A549 (cell line): ENCODE data around the gene COPG1. TPM values are rescaled to one million over a fixed set of nuclear protein-coding genes. Genes with fewer than 3 reads are reported as not detected.

Source experiments
- ATAC-seq, 2 experiments: fragments of 200-7000 bp in 1 of 2; fragments of >200 bp in 1 of 2; cut with Nextera tagmentation in 1 of 2; cut with Tn5 transposase in 1 of 2; 3 replicates each; pipeline versions ENCODE4 v1.8.0 to v1.9.1; 2018 to 2020; ENCODE audit warnings: mild to moderate bottlenecking in 1 of 2, moderate library complexity in 1 of 2
- CTCF ChIA-PET: fragments of 300-600 bp; sonication (Branson Sonifier 250); formaldehyde crosslinking; extraction: SDS; loops from one replicate; lab custom pipeline; 2021; ENCODE audit warnings: antibody characterized with exemption, inconsistent platforms; lab: Yijun Ruan, JAX
- POLR2A ChIA-PET: fragments of 350-600 bp; formaldehyde crosslinking; extraction: SDS; loops from one replicate; lab custom pipeline; 2021; ENCODE audit warnings: antibody characterized with exemption, inconsistent platforms; lab: Yijun Ruan, JAX
- DNase-seq, 2 experiments: peaks; one replicate each; pipeline versions ENCODE4 v3.0.0 to v3.0.0-alpha.2; 2011 to 2016; ENCODE audit warnings: low read depth in 1 of 2, low spot score in 1 of 2
- FAIRE-seq: peaks from 2 replicates; lab custom pipeline; 2011; peaks lifted over from hg19 to GRCh38; lab: Jason Lieb, UNC
- H3K27ac ChIP-seq, 2 experiments: fragments of >200 bp; sonication (Bioruptor Twin); formaldehyde crosslinking; 3 replicates each; pipeline ENCODE4 v1.5.1; 2016 to 2017
- H3K4me1 ChIP-seq: fragments of >200 bp; sonication (Bioruptor Twin); formaldehyde crosslinking; 3 replicates; pipeline ENCODE4 v1.6.1; 2016
- H3K4me2 ChIP-seq: fragments of >200 bp; sonication (Bioruptor Twin); formaldehyde crosslinking; 3 replicates; pipeline ENCODE4 v1.6.1; 2016
- H3K4me3 ChIP-seq: fragments of >200 bp; sonication (Bioruptor Twin); formaldehyde crosslinking; 3 replicates; pipeline ENCODE4 v1.5.1; 2016
- H3K9me3 ChIP-seq: fragments of >200 bp; sonication (Bioruptor Twin); formaldehyde crosslinking; 3 replicates; pipeline ENCODE4 v1.6.1; 2016
- BHLHE40 ChIP-seq: IDR thresholded peaks from 2 replicates; pipeline ENCODE4 v1.6.1; 2012; ENCODE audit warnings: low read depth, low read length, inconsistent platforms
- CBX2 ChIP-seq: fragments of 200-600 bp; sonication (generic); IDR thresholded peaks from 2 replicates; pipeline ENCODE4 v1.6.1; 2016; ENCODE audit warnings: low read depth, mild to moderate bottlenecking, borderline replicate concordance
- CHD4 ChIP-seq: fragments of 200-600 bp; sonication (generic); IDR thresholded peaks from 2 replicates; pipeline ENCODE4 v1.6.1; 2016; ENCODE audit warnings: antibody characterized with exemption, mild to moderate bottlenecking, borderline replicate concordance
- CTCF ChIP-seq: fragments of >200 bp; sonication (Bioruptor Twin); formaldehyde crosslinking; IDR thresholded peaks from 3 replicates; pipeline ENCODE4 v1.5.1; 2016
- EHF ChIP-seq: fragments of 250-450 bp; sonication (Bioruptor Pico); IDR thresholded peaks from 2 replicates; pipeline ENCODE4 v1.5.0; 2020; ENCODE audit warnings: mild to moderate bottlenecking
- ELK1 ChIP-seq: fragments of 150-350 bp; IDR thresholded peaks from 2 replicates; pipeline ENCODE4 v1.6.1; 2014; ENCODE audit warnings: low read depth, mild to moderate bottlenecking, low read length
- EP300 ChIP-seq, 2 experiments: fragments of >200 bp; sonication (Bioruptor Twin); formaldehyde crosslinking; IDR thresholded peaks; 2 replicates in 1 of 2; 3 replicates in 1 of 2; pipeline ENCODE4 v1.6.1; 2016 to 2017
- HES2 ChIP-seq: fragments of >200 bp; sonication (Bioruptor Twin); formaldehyde crosslinking; IDR thresholded peaks from 2 replicates; pipeline ENCODE4 v1.6.1; 2016
- HMGXB4 ChIP-seq: fragments of 250-450 bp; sonication (Bioruptor Pico); IDR thresholded peaks from 2 replicates; pipeline ENCODE4 v1.5.0; 2021; ENCODE audit warnings: mild to moderate bottlenecking, moderate library complexity, borderline replicate concordance
- HOXA7 ChIP-seq: fragments of 250-450 bp; sonication (Bioruptor Pico); IDR thresholded peaks from 2 replicates; pipeline ENCODE4 v1.5.0; 2020; ENCODE audit warnings: mild to moderate bottlenecking, moderate library complexity
- KDM1A ChIP-seq: fragments of 200-600 bp; sonication (generic); IDR thresholded peaks from 2 replicates; pipeline ENCODE4 v1.6.1; 2016; ENCODE audit warnings: low read depth, mild to moderate bottlenecking
- KDM5A ChIP-seq: fragments of 200-600 bp; sonication (generic); IDR thresholded peaks from 2 replicates; pipeline ENCODE4 v1.6.1; 2016; ENCODE audit warnings: antibody characterized with exemption, mild to moderate bottlenecking
- NPAS2 ChIP-seq: fragments of 250-450 bp; sonication (Bioruptor Pico); IDR thresholded peaks from 2 replicates; pipeline ENCODE4 v1.8.0; 2022; ENCODE audit warnings: mild to moderate bottlenecking, moderate library complexity, borderline replicate concordance
- RFX5 ChIP-seq: fragments of 450-650 bp; IDR thresholded peaks from 2 replicates; pipeline ENCODE4 v1.7.1; 2014; ENCODE audit warnings: antibody characterized with exemption, mild to moderate bottlenecking, moderate library complexity
- TFCP2L1 ChIP-seq: fragments of 250-450 bp; sonication (Bioruptor Pico); IDR thresholded peaks from 2 replicates; pipeline ENCODE4 v1.5.0; 2021; ENCODE audit warnings: mild to moderate bottlenecking
- WGBS: methylation state at CpG from one replicate; pipeline ENCODE4 v1.1.6; 2017; ENCODE audit errors: missing lambda C conversion rate; 5-methylcytosine and 5-hydroxymethylcytosine counted together
- polyA plus RNA-seq, 4 experiments: library from polyadenylated mRNA; depleted of rRNA in 3 of 4; stranded (reverse); fragments of >200 nt; fragmentation: RNase III in 1 of 4; extraction: RNeasy Plus Mini Kit Qiagen cat#74134 plus additional on column Dnase treatment in 1 of 4; gene quantifications; 2 replicates in 3 of 4; 3 replicates in 1 of 4; pipeline ENCODE4 v1.2.3, GENCODE V29; 2011 to 2017
- TF ChIP-seq, protein P1 (sequence below): IDR thresholded peaks from 2 replicates; pipeline ENCODE4 v1.6.1; 2012

COPG1 gene
- polyA plus RNA-seq, 2 of the 4 experiments (the other 2 are of a cell fraction) = 80.6 to 90.2 TPM

GRCh38 chr3:129234441-129234840, 15.0 kb upstream of the COPG1 start:
- ChIA-PET CTCF (interaction anchor here (1.7 to 11.5 kb wide), 2 partner anchors 11 to 181 kb away, joined by 4 to 82 read pairs; no protein-coding TSS in a partner anchor), POLR2A (no interaction called here)
- TF ChIP-seq BHLHE40 (no peak), EHF (CRISPR knock-in tag) (no peak)
- DNase-seq (no peak), ATAC-seq (no peak), FAIRE-seq (no peak)
- Histone ChIP-seq H3K4me2 (no peak overlapping the region), H3K4me1 (peaks cover 33% of the 10 kb centered on the region), H3K4me3 (no peak overlapping the region), H3K9me3 (no peaks in the 10 kb centered on the region), H3K27ac (0 out of 6 replicates have a peak overlapping the region, but pooled peaks of 1 of the 2 experiments have one; percentile 28)
- 88% methylated on average over 3 of the region's 3 CpGs for WGBS

DNA sequence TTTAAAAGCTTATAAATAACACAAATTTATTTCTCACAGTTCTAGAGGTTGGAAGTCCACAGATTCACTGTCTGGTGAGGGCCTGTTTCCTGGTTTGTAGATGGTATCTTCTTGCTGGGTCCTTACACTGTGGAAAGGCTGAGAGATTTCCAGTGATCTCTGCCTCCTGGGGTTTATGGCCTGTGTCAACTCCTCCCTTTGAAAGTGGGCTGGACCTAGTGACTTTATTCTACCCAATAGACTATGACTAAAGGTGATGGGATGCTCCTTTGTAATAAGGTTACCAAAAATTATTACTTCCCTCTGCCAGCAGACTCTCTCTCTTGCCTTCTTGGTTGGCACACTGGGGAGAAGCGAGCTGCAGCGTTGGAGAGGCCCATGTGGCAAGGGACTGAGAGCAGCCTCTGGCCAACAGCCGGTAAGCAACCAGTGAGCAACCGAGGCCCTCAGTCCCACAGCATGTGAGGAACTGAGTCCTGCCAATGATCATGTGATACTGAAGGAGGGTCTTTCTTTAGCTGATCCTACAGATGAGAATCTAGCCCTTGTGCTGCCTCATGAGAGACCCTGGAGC, 14.0 kb upstream of the COPG1 start:
- POLR2A ChIA-PET = interaction anchor here (0.9 to 2.0 kb wide), 2 partner anchors 10 to 73 kb away, joined by 3 to 4 read pairs; no protein-coding TSS in a partner anchor
- ATAC-seq = no peak

More for the DNA sequence above, 14.0 kb upstream of the COPG1 start:
- Histone ChIP-seq H3K4me2 (no peak overlapping the region), H3K4me3 (no peak overlapping the region), H3K27ac (0 out of 6 replicates have a peak overlapping the region, but pooled peaks of 1 of the 2 experiments have one; percentile 24), H3K4me1 (peaks cover 33% of the 10 kb centered on the region), H3K9me3 (no peaks in the 10 kb centered on the region)
- FAIRE-seq = no peak
- WGBS = 89% methylated on average over 4 of the region's 4 CpGs
- no peak for DNase-seq
- CTCF ChIA-PET = interaction anchor here (1.7 to 11.5 kb wide), 2 partner anchors 10 to 182 kb away, joined by 4 to 82 read pairs; no protein-coding TSS in a partner anchor
- TF ChIP-seq CBX2 (no peak), RFX5 (no peak), CHD4 (no peak), CTCF (no peak), HES2 (no peak), KDM1A (no peak), HMGXB4 (CRISPR knock-in tag) (no peak), TFCP2L1 (no peak), NPAS2 (CRISPR knock-in tag) (no peak), HOXA7 (CRISPR knock-in tag) (no peak), EP300 (IDR thresholded peaks at IDR 0.05) (no peak), ELK1 (no peak), KDM5A (no peak)
- TF ChIP-seq, protein P1, sequence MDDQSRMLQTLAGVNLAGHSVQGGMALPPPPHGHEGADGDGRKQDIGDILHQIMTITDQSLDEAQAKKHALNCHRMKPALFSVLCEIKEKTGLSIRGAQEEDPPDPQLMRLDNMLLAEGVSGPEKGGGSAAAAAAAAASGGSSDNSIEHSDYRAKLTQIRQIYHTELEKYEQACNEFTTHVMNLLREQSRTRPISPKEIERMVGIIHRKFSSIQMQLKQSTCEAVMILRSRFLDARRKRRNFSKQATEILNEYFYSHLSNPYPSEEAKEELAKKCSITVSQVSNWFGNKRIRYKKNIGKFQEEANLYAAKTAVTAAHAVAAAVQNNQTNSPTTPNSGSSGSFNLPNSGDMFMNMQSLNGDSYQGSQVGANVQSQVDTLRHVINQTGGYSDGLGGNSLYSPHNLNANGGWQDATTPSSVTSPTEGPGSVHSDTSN = no peak
